Thoracic aorta (tissue), 2 donors: ENCODE measurements around the gene CR2. TPM values are rescaled to one million over a fixed set of nuclear protein-coding genes. Genes with fewer than 3 reads are reported as not detected.
"Not testable (repeated sequence)": the region's sequence is repeated elsewhere in the genome, so short reads cannot be mapped to it uniquely, and the experiment has no call there.

Source experiments
- ATAC-seq: fragments of 150-250 bp; one replicate; pipeline ENCODE4 v1.8.0; 2017; ENCODE audit warnings: low read depth; ENCODE audit not compliant: insufficient number of reproducible peaks, low FRiP score
- DNase-seq: peaks from one replicate; pipeline ENCODE4 v3.0.0-alpha.2; 2020; ENCODE audit warnings: low spot score
- H3K27ac ChIP-seq, 2 donors: fragments of 200-600 bp; sonication (generic); 1 replicate in 1 of 2; 2 replicates in 1 of 2; pipeline ENCODE4 v1.5.1; 2016; ENCODE audit warnings: mild to moderate bottlenecking in 2 of 2, moderate library complexity in 2 of 2
- H3K27me3 ChIP-seq: fragments of 200-600 bp; sonication (generic); replicated peaks from 2 replicates; pipeline ENCODE4 v1.6.0; 2016; ENCODE audit warnings: mild to moderate bottlenecking; ENCODE audit not compliant: insufficient read depth
- H3K36me3 ChIP-seq: fragments of 200-600 bp; sonication (generic); one replicate; pipeline ENCODE4 v1.5.1; 2016
- H3K4me1 ChIP-seq, 2 donors: fragments of 200-600 bp; sonication (generic); 1 replicate in 1 of 2; 2 replicates in 1 of 2; pipeline versions ENCODE4 v1.5.1 to v1.6.0; 2016; ENCODE audit warnings: low read depth in 2 of 2, mild to moderate bottlenecking in 1 of 2; ENCODE audit not compliant: control insufficient read depth in 1 of 2
- H3K4me3 ChIP-seq: fragments of 200-600 bp; sonication (generic); 2 replicates; pipeline ENCODE4 v1.5.1; 2016; ENCODE audit warnings: mild to moderate bottlenecking
- H3K9me3 ChIP-seq: fragments of 200-600 bp; sonication (generic); 2 replicates; pipeline ENCODE4 v1.5.1; 2016
- CTCF ChIP-seq: fragments of 200-600 bp; sonication (generic); IDR thresholded peaks from one replicate; pipeline ENCODE4 v1.5.1; 2019; ENCODE audit warnings: antibody characterized with exemption
- total RNA-seq, 2 donors: library from RNA; depleted of rRNA; stranded (reverse); fragments of >200 nt; gene quantifications; one replicate each; pipeline versions ENCODE4 v1.1.0 to v1.2.3, GENCODE V29; 2016

CR2 gene
- total RNA-seq, 2 donors from 2014 or later, result 0.21 TPM; not detected in 1

GRCh38 chr1:207486198-207486597 is 32.1 kb downstream of the CR2 start:
- no peaks in the 10 kb centered on the region for H3K27me3 ChIP-seq
- ATAC-seq, result no peak
- no peak for DNase-seq
- no peak overlapping the region for H3K27ac ChIP-seq
- TF ChIP-seq CTCF, result no peak
- H3K4me3 ChIP-seq, result no peak overlapping the region
- no peaks in the 10 kb centered on the region for H3K9me3 ChIP-seq
- H3K36me3 ChIP-seq, result no peaks in the 10 kb centered on the region
- H3K4me1 ChIP-seq, result no peaks in the 10 kb centered on the region

- ATAC-seq (no peak), DNase-seq (no peak)
- Histone ChIP-seq H3K27me3 (no peaks in the 10 kb centered on the region), H3K27ac (no peak overlapping the region), H3K36me3 (no peaks in the 10 kb centered on the region), H3K9me3 (no peaks in the 10 kb centered on the region), H3K4me3 (no peak overlapping the region), H3K4me1 (no peaks in the 10 kb centered on the region)
- TF ChIP-seq CTCF, result no peak
These were observed 33.5 kb downstream of the CR2 start for GRCh38 chr1:207487636-207488035.

- Histone ChIP-seq H3K27me3 (no peaks in the 10 kb centered on the region), H3K9me3 (no peaks in the 10 kb centered on the region), H3K27ac (no peak overlapping the region), H3K4me1 (no peaks in the 10 kb centered on the region), H3K4me3 (no peak overlapping the region), H3K36me3 (no peaks in the 10 kb centered on the region)
- TF ChIP-seq CTCF, result no peak
- DNase-seq (no peak), ATAC-seq (no peak)
These were observed 39.1 kb downstream of the CR2 start for GRCh38 chr1:207493212-207493611.

- H3K27ac ChIP-seq, result no peak overlapping the region
- H3K4me1 ChIP-seq, result no peaks in the 10 kb centered on the region
- ATAC-seq (no peak), DNase-seq (no peak)
- H3K4me3 ChIP-seq, result no peak overlapping the region
- TF ChIP-seq CTCF, result no peak
- H3K27me3 ChIP-seq, result no peaks in the 10 kb centered on the region
- H3K9me3 ChIP-seq, result no peaks in the 10 kb centered on the region
- no peaks in the 10 kb centered on the region for H3K36me3 ChIP-seq
These were observed 40.0 kb downstream of the CR2 start for GRCh38 chr1:207494171-207494570.

- not testable (repeated sequence) for H3K4me3 ChIP-seq, ATAC-seq, H3K36me3 ChIP-seq, H3K4me1 ChIP-seq, DNase-seq, H3K27me3 ChIP-seq, H3K27ac ChIP-seq, H3K9me3 ChIP-seq
These were observed 41.2 kb downstream of the CR2 start for GRCh38 chr1:207495281-207495680.
